ENCODE results near the gene USP40.

GRCh38 chr2:233571001-233571400 lies 4.4 kb upstream of the USP40 start:
- TF ChIP-seq, protein P1, sequence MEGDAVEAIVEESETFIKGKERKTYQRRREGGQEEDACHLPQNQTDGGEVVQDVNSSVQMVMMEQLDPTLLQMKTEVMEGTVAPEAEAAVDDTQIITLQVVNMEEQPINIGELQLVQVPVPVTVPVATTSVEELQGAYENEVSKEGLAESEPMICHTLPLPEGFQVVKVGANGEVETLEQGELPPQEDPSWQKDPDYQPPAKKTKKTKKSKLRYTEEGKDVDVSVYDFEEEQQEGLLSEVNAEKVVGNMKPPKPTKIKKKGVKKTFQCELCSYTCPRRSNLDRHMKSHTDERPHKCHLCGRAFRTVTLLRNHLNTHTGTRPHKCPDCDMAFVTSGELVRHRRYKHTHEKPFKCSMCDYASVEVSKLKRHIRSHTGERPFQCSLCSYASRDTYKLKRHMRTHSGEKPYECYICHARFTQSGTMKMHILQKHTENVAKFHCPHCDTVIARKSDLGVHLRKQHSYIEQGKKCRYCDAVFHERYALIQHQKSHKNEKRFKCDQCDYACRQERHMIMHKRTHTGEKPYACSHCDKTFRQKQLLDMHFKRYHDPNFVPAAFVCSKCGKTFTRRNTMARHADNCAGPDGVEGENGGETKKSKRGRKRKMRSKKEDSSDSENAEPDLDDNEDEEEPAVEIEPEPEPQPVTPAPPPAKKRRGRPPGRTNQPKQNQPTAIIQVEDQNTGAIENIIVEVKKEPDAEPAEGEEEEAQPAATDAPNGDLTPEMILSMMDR (IDR thresholded peaks at IDR 0.05) = no peak
- no peak for TF ChIP-seq EZH2 (IDR thresholded peaks at IDR 0.05; ENCODE audit: borderline replicate concordance, insufficient read depth, low read depth, low read length, poor library complexity, severe bottlenecking)

Data from B cell (primary cell).